Keratinocyte (primary cell): ENCODE results near the gene SEC63.

Source experiments
- EZH2 ChIP-seq: IDR thresholded peaks from one replicate; pipeline ENCODE4 v1.6.1; 2012; ENCODE audit warnings: inconsistent platforms, mild to moderate bottlenecking, low read length, moderate library complexity
- TF ChIP-seq, protein P1 (sequence below), 3 experiments: IDR thresholded peaks in 1 of 3; conservative IDR thresholded peaks in 1 of 3; optimal IDR thresholded peaks in 1 of 3; 2 replicates in 2 of 3; 3 replicates in 1 of 3; pipeline versions ENCODE3 to v1.5.1; 2011; ENCODE audit warnings: low read length in 3 of 3, mild to moderate bottlenecking in 3 of 3, moderate library complexity in 2 of 3, control low read depth in 1 of 3, inconsistent platforms in 1 of 3; ENCODE audit not compliant: insufficient read depth in 2 of 3; ENCODE audit errors: extremely low read depth in 1 of 3

DNA sequence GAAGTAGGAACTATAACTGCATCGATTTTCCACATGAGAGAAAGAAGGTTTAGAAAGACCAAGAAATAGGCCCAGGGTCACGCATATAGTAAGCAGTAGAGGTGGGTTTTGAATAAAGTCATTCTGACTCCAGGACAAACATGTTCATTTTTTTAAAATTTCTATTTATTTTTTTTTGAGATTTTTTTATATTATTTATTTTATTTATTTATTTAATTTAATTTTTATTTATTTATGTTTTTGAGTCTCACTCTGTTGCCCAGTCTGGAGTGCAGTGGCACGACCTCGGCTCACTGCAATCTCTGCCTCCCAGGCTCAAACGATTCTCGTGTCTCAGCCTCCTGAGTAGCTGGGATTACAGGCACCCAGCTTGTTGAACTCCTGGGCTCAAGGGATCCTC, 13.2 kb upstream of the SEC63 start:
- no peak for TF ChIP-seq EZH2
- TF ChIP-seq, protein P1, sequence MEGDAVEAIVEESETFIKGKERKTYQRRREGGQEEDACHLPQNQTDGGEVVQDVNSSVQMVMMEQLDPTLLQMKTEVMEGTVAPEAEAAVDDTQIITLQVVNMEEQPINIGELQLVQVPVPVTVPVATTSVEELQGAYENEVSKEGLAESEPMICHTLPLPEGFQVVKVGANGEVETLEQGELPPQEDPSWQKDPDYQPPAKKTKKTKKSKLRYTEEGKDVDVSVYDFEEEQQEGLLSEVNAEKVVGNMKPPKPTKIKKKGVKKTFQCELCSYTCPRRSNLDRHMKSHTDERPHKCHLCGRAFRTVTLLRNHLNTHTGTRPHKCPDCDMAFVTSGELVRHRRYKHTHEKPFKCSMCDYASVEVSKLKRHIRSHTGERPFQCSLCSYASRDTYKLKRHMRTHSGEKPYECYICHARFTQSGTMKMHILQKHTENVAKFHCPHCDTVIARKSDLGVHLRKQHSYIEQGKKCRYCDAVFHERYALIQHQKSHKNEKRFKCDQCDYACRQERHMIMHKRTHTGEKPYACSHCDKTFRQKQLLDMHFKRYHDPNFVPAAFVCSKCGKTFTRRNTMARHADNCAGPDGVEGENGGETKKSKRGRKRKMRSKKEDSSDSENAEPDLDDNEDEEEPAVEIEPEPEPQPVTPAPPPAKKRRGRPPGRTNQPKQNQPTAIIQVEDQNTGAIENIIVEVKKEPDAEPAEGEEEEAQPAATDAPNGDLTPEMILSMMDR (optimal IDR thresholded peaks at IDR 0.05 in 1 of 3, IDR thresholded peaks at IDR 0.05 in 1 of 3, conservative IDR thresholded peaks at IDR 0.05 in 1 of 3; ENCODE audit: extremely low read depth in 1 of 3, insufficient read depth in 2 of 3, low read length in 3 of 3), result no peak
